ENCODE measurements around the gene B2M. TPM values are rescaled to one million over a fixed set of nuclear protein-coding genes. Genes with fewer than 3 reads are reported as not detected.
A peak's percentile ranks its signal among the peaks of the same experiment; 100 is the strongest.

Gene B2M
- total RNA-seq, 1 experiment from 2014 or later = 388 TPM

DNA sequence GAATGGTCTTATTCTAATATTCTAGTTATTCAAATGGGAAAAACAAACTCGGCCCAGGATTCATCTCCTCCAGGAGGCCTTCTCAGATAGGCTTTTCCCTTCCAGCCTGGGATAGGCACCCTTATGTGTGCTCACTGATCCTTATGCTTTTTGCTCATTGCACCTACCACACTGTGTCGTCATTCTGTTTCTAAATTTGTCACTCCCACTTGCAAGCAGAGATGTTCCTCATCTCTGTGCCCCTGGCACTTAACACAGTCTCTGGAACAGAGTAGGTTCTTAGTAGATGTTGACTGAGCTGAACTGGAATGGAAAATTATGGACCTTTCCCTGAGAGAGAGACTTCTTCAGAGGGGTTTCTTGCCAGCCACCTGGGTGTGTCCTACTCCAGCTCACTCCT is 29.1 kb upstream of the B2M start:
- Histone ChIP-seq H2AFZ (ENCODE audit: low read depth, low read length, poor library complexity, severe bottlenecking) (peak overlapping the region; percentile 85), H3K9me2 (ENCODE audit: insufficient read depth) (no peaks in the 10 kb centered on the region), H3K4me3 (replicated peaks in 1 of 2; ENCODE audit: low read depth in 1 of 2, low read length in 2 of 2) (no peak overlapping the region), H3K79me2 (ENCODE audit: insufficient read depth, low read length) (no peaks in the 10 kb centered on the region), H3K4me2 (ENCODE audit: low read length) (no peak overlapping the region), H3K9ac (ENCODE audit: low read length) (no peak overlapping the region), H3K27me3 (ENCODE audit: insufficient read depth, low read length) (no peaks in the 10 kb centered on the region), H3K9me3 (ENCODE audit: control insufficient read depth in 1 of 2, insufficient read depth in 1 of 2, low read depth in 1 of 2, low read length in 2 of 2) (no peaks in the 10 kb centered on the region), H3K36me3 (ENCODE audit: control insufficient read depth in 1 of 2, insufficient read depth in 2 of 2, low read length in 2 of 2) (no peaks in the 10 kb centered on the region), H3K4me1 (ENCODE audit: control insufficient read depth in 1 of 2, insufficient read depth in 2 of 2, low read length in 2 of 2) (peaks cover 6 to 20% of the 10 kb centered on the region in 2 experiments; a peak in 3 of 4 replicates), H4K20me1 (ENCODE audit: insufficient read depth) (no peaks in the 10 kb centered on the region), H3K27ac (ENCODE audit: low read depth, low read length) (no peak overlapping the region)
- no peak for ATAC-seq
- TF ChIP-seq, protein P1, sequence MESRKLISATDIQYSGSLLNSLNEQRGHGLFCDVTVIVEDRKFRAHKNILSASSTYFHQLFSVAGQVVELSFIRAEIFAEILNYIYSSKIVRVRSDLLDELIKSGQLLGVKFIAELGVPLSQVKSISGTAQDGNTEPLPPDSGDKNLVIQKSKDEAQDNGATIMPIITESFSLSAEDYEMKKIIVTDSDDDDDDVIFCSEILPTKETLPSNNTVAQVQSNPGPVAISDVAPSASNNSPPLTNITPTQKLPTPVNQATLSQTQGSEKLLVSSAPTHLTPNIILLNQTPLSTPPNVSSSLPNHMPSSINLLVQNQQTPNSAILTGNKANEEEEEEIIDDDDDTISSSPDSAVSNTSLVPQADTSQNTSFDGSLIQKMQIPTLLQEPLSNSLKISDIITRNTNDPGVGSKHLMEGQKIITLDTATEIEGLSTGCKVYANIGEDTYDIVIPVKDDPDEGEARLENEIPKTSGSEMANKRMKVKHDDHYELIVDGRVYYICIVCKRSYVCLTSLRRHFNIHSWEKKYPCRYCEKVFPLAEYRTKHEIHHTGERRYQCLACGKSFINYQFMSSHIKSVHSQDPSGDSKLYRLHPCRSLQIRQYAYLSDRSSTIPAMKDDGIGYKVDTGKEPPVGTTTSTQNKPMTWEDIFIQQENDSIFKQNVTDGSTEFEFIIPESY (IDR thresholded peaks at IDR 0.05; ENCODE audit: extremely low read depth, insufficient replicate concordance, low read length) = no peak
- TF ChIP-seq, protein P2, sequence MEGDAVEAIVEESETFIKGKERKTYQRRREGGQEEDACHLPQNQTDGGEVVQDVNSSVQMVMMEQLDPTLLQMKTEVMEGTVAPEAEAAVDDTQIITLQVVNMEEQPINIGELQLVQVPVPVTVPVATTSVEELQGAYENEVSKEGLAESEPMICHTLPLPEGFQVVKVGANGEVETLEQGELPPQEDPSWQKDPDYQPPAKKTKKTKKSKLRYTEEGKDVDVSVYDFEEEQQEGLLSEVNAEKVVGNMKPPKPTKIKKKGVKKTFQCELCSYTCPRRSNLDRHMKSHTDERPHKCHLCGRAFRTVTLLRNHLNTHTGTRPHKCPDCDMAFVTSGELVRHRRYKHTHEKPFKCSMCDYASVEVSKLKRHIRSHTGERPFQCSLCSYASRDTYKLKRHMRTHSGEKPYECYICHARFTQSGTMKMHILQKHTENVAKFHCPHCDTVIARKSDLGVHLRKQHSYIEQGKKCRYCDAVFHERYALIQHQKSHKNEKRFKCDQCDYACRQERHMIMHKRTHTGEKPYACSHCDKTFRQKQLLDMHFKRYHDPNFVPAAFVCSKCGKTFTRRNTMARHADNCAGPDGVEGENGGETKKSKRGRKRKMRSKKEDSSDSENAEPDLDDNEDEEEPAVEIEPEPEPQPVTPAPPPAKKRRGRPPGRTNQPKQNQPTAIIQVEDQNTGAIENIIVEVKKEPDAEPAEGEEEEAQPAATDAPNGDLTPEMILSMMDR (IDR thresholded peaks at IDR 0.05 in 2 of 3, conservative IDR thresholded peaks at IDR 0.05 in 1 of 3; ENCODE audit: borderline replicate concordance in 1 of 3, insufficient read depth in 1 of 3, low read depth in 2 of 3, low read length in 2 of 3) = no peak
- TF ChIP-seq EZH2phosphoT487 (IDR thresholded peaks at IDR 0.05; ENCODE audit: borderline replicate concordance) = no peak
- no peak for TF ChIP-seq SIN3A (IDR thresholded peaks at IDR 0.05; ENCODE audit: low read depth)
- no peak for TF ChIP-seq FOSL1 (IDR thresholded peaks at IDR 0.05; ENCODE audit: low read depth)
- TF ChIP-seq JUND (IDR thresholded peaks at IDR 0.05) = no peak
- TF ChIP-seq, protein P3, sequence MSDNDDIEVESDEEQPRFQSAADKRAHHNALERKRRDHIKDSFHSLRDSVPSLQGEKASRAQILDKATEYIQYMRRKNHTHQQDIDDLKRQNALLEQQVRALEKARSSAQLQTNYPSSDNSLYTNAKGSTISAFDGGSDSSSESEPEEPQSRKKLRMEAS (IDR thresholded peaks at IDR 0.05) = no peak
- TF ChIP-seq, protein P4, sequence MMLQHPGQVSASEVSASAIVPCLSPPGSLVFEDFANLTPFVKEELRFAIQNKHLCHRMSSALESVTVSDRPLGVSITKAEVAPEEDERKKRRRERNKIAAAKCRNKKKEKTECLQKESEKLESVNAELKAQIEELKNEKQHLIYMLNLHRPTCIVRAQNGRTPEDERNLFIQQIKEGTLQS (IDR thresholded peaks at IDR 0.05) = no peak
- no peak for TF ChIP-seq ZFX (IDR thresholded peaks at IDR 0.05)
- no peak for TF ChIP-seq CEBPB (IDR thresholded peaks at IDR 0.05; ENCODE audit: low read depth)
- no peak for TF ChIP-seq SRF (IDR thresholded peaks at IDR 0.05; ENCODE audit: low read depth)
- no peak for TF ChIP-seq YY1 (IDR thresholded peaks at IDR 0.05; ENCODE audit: extremely low read depth, insufficient replicate concordance, low read depth, low read length)
- no peak for TF ChIP-seq TCF7L2 (IDR thresholded peaks at IDR 0.05; ENCODE audit: borderline replicate concordance, extremely low read depth, insufficient read depth, insufficient read length)
- TF ChIP-seq EGR1 (IDR thresholded peaks at IDR 0.05; ENCODE audit: low read depth) = no peak
- TF ChIP-seq POLR2A (IDR thresholded peaks at IDR 0.05; ENCODE audit: borderline replicate concordance, extremely low read depth, insufficient read depth, insufficient read length) = no peak
- TF ChIP-seq POLR2AphosphoS5 (IDR thresholded peaks at IDR 0.05; ENCODE audit: low read depth, low read length) = no peak
- no peak for TF ChIP-seq ZNF274 (IDR thresholded peaks at IDR 0.05; ENCODE audit: low read depth, low read length)
- DNase-seq (ENCODE audit: low read depth, low spot score) = no peak
- ChIA-PET POLR2A (interaction anchor here (0.8 to 2.7 kb wide), 3 partner anchors 13 to 31 kb away, joined by 3 to 11 read pairs (median 9); partner anchors contain the start of genes B2M and PATL2), CTCF (interaction anchor here (3.2 kb wide), 1 partner anchor 19 kb away, joined by 20 read pairs; the partner anchor contains the start of gene SPG11), RAD21 (ENCODE audit: low non-redundant PET in 1 of 2, low total read pairs in 2 of 2, uncharacterized antibody in 2 of 2, unreplicated experiment in 2 of 2) (no interaction called here)
- intact Hi-C loops (cut with micrococcal nuclease) = no loop called here
- BruUV-seq (replicated peaks) = no TSS peak
